ENCODE data around the gene VCPKMT. TPM values are rescaled to one million over a fixed set of nuclear protein-coding genes. Genes with fewer than 3 reads are reported as not detected.
"Not testable (repeated sequence)": the region's sequence is repeated elsewhere in the genome, so short reads cannot be mapped to it uniquely, and the experiment has no call there.

VCPKMT gene
- total RNA-seq, 2 experiments from 2014 or later, result 6.6 to 10.4 TPM

DNA sequence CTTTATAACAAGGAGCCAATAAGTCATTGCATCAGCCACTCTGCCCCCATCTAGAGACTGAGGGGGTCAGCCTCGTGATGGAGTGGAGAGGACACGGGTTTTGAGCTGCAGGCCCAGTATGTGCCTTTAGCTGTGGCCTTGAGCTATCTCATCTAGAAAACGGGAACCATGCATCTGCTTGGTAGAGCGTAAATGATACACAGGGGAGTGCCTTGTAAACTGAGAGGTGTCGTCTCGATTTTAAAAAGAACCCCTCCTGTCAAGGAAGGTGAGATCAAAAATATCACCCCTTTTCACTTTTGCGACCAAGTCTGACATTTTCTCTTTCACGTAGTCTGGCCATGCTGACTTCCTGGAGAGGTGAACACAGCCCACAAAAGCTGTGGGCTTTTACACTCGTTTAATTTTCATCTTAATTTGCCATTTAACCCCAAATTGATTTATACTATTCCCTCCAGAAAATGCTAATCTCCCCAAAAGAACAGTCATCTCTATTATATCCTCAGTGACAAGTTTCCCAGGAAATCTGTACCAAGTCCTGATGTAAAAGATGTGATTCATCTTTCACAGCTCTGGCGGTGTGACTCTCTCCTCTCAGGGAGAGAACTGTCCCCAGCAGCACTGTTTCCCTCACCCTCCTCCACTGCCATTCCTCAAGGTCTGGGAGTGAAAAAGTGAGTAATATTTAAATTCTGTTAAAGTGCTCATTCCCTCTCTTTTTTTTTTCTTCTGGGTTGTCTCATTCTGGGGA lies 30.6 kb downstream of the VCPKMT start:
- Mint-ChIP-seq H3K36me3 (ENCODE audit: low read depth) (peaks cover 5% of the 10 kb centered on the region), H3K4me1 (peaks cover 94% of the 10 kb centered on the region), H3K4me3 (peak overlapping the region; percentile 45), H3K9me3 (ENCODE audit: low read depth) (no peaks in the 10 kb centered on the region), H3K27ac (peak overlapping the region; percentile 94), H3K27me3 (no peaks in the 10 kb centered on the region)
- ChIA-PET POLR2A (interaction anchor here (0.9 to 1.7 kb wide), 9 partner anchors 24 to 233 kb away, joined by 3 to 25 read pairs (median 6); partner anchors contain the start of gene NEMF), CTCF (interaction anchor here (0.7 to 2.2 kb wide), 9 partner anchors 10 to 234 kb away, joined by 3 to 13 read pairs (median 5); partner anchors contain the start of gene NEMF)
- ATAC-seq, result peak; percentile 27
- peak; percentile 71 for DNase-seq
- intact Hi-C loops (cut with DNase I, micrococcal nuclease), result loop anchor here in 1 of 2 experiments (1.0 kb wide), 1 partner anchor 11 kb away; no protein-coding TSS in a partner anchor

DNA sequence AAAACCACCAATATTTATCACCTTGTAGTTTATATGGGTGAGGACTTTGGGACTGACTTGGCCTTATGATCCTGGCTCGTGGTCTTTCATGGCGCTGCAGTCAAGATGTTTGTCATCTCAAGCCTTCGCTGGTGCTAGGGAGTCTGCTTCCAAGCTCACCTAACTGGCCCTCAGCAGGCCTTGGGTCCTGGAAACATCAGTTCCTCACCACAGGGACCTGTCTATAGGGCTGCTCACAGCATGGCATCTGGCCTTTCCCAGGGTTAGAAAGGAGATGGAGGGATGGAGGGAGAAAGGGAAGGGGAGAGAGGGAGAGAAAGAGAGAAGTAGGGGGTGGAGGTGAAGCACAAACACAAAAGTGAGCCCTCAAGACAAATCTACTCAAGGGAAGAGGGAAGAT lies 31.7 kb downstream of the VCPKMT start:
- Mint-ChIP-seq H3K4me1 (peaks cover 88% of the 10 kb centered on the region), H3K4me3 (peak overlapping the region; percentile 6), H3K27ac (peak overlapping the region; percentile 94), H3K9me3 (ENCODE audit: low read depth) (no peaks in the 10 kb centered on the region), H3K27me3 (no peaks in the 10 kb centered on the region), H3K36me3 (ENCODE audit: low read depth) (peaks cover 5% of the 10 kb centered on the region)
- no peak for ATAC-seq
- DNase-seq, result no peak
- intact Hi-C loops (cut with DNase I, micrococcal nuclease), result no loop called here
- ChIA-PET CTCF (interaction anchor here (1.0 to 2.2 kb wide), 3 partner anchors 20 to 219 kb away, joined by 6 to 9 read pairs (median 7); no protein-coding TSS in a partner anchor), POLR2A (interaction anchor here (1.1 to 1.7 kb wide), 2 partner anchors 22 to 46 kb away, joined by 4 to 25 read pairs; no protein-coding TSS in a partner anchor)

DNA sequence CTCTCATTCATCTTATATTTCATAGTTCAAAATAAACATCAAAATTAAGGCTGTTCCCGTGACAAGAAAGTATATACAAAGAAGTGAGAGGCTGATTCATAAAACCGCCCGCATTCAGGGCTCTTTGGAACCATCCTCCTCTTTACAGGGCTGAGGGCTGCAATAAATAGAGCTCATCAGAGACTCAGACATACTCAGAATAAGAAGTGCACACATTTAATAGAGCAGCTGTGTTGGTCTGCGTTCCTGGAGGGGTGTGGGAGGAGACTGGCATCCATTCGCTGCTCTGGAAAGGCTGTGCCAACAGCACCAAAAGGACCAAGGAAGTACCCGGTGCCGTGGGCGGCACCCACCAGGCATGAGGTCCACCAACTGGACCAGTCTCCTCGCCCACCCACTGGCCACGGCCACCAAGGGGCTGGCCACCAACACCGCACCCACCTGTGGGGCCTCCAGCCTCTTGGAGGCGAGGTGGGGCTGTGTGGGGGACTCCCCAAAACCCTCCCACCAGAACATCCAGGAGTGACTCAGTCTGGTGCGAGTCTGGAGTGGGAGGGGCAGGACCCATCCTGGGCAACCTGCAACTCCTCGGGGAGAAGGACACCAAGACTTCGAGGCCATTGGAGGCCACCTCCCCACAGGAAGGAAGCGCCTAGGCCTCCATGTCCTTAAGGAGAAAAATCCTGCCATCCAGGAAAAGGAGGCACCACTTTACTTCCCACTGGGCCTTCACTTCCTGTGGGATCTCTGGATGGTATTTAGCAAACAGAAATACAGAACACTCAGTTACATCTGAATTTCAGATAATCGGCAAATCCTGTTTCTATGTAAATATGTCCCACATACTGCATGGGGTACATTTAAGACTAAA lies 32.7 kb downstream of the VCPKMT start:
- peaks cover 10% of the 10 kb centered on the region for H3K36me3 Mint-ChIP-seq (ENCODE audit: low read depth)
- peaks cover 83% of the 10 kb centered on the region for H3K4me1 Mint-ChIP-seq
- peak overlapping the region; percentile 68 for H3K4me3 Mint-ChIP-seq
- intact Hi-C loops (cut with DNase I, micrococcal nuclease), result loop anchor here (1.0 to 2.0 kb wide), 13 partner anchors 13 to 315 kb away; partner anchors contain the start of genes ARF6 (in 1 of the 2) and KLHDC2 (in 1 of the 2)
- no peaks in the 10 kb centered on the region for H3K9me3 Mint-ChIP-seq (ENCODE audit: low read depth)
- CTCF ChIA-PET, result interaction anchor here (0.6 to 3.4 kb wide), 12 partner anchors 17 to 440 kb away, joined by 3 to 32 read pairs (median 8); no protein-coding TSS in a partner anchor
- POLR2A ChIA-PET, result interaction anchor here (0.6 to 3.7 kb wide), 20 partner anchors 12 to 225 kb away, joined by 3 to 65 read pairs (median 4); no protein-coding TSS in a partner anchor
- H3K27ac Mint-ChIP-seq, result peak overlapping the region; percentile 94
- ATAC-seq, result peak; percentile 75
- H3K27me3 Mint-ChIP-seq, result no peaks in the 10 kb centered on the region
- DNase-seq, result peak; percentile 80

DNA sequence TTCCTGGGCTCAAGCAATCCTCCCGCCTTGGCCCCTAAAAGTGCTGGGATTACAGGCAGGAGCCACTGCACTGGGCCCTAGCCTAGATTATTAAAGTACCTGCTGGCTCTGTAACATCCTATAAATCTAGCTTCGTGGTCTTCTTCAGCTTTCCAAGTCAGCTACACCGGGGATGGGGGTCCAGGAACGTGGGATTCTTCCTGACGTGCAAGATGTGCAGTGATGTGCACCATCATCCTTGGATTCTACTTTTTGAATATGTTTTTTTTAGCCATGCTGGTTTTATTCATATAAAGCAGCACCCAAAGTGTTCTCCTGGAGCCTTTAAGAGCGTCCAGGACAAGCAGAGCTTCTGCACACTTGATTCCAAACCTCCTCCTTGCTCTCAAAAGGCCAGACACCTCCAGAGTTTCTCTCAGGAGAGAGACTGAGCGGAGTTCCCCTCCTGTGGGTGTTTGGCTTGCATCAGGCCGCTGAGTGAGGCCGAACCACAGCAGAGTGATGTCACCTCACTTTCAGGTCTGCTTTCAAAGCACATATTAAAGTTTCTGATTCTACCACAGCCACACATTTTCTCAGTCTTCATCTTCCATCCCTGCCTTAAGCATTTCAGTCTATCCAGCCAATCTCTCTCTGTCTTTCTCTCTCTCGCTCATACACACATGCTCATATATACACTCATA lies 33.4 kb downstream of the VCPKMT start:
- H3K36me3 Mint-ChIP-seq (ENCODE audit: low read depth), result peaks cover 11% of the 10 kb centered on the region
- ATAC-seq, result peak; percentile 80

DNA sequence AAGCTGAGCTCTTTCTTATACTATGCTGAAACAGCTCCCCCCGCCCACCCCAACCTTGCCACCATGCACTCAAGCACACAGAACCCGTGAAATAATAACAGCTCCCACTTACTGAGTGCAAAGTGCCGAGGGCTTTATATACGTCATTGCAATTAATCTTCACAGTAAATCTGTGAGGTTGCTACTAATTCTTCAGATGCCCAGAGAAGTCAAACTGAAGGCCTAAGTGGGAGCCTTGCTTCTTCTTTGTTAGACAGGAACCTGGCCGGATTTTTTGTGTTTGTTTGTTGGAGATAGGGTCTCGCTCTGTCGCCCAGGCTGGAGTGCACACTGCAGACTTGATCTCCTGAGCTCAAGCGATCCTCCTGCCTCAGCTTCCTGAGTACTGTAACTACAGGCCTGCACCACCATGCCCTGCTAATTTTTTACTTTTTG lies 34.0 kb downstream of the VCPKMT start:
- CTCF ChIA-PET, result interaction anchor here (0.6 to 3.4 kb wide), 14 partner anchors 12 to 238 kb away, joined by 3 to 32 read pairs (median 8); no protein-coding TSS in a partner anchor
- DNase-seq (peak; percentile 74), ATAC-seq (peak; percentile 8)
- POLR2A ChIA-PET, result interaction anchor here (0.6 to 3.7 kb wide), 15 partner anchors 10 to 220 kb away, joined by 3 to 65 read pairs (median 4); no protein-coding TSS in a partner anchor
- Mint-ChIP-seq H3K4me3 (peak overlapping the region; percentile 68), H3K36me3 (ENCODE audit: low read depth) (peaks cover 13% of the 10 kb centered on the region), H3K27ac (peak overlapping the region; percentile 94), H3K4me1 (peaks cover 74% of the 10 kb centered on the region), H3K9me3 (ENCODE audit: low read depth) (peaks cover 2% of the 10 kb centered on the region), H3K27me3 (no peaks in the 10 kb centered on the region)
- intact Hi-C loops (cut with DNase I, micrococcal nuclease), result loop anchor here in 1 of 2 experiments (2.0 kb wide), 1 partner anchor 220 kb away; no protein-coding TSS in a partner anchor

More for the DNA sequence above, 33.4 kb downstream of the VCPKMT start:
- no peaks in the 10 kb centered on the region for H3K27me3 Mint-ChIP-seq
- peak overlapping the region; percentile 68 for H3K4me3 Mint-ChIP-seq
- H3K9me3 Mint-ChIP-seq (ENCODE audit: low read depth), result peaks cover 2% of the 10 kb centered on the region
- intact Hi-C loops (cut with DNase I, micrococcal nuclease), result loop anchor here (1.0 to 2.0 kb wide), 13 partner anchors 13 to 315 kb away; partner anchors contain the start of genes ARF6 (in 1 of the 2) and KLHDC2 (in 1 of the 2)
- DNase-seq, result peak; percentile 93
- peak overlapping the region; percentile 94 for H3K27ac Mint-ChIP-seq
- CTCF ChIA-PET, result interaction anchor here (0.6 to 3.4 kb wide), 16 partner anchors 12 to 441 kb away, joined by 3 to 32 read pairs (median 8); partner anchors contain the start of gene NEMF
- peaks cover 77% of the 10 kb centered on the region for H3K4me1 Mint-ChIP-seq
- POLR2A ChIA-PET, result interaction anchor here (0.7 to 3.7 kb wide), 19 partner anchors 11 to 226 kb away, joined by 3 to 65 read pairs (median 5); no protein-coding TSS in a partner anchor

DNA sequence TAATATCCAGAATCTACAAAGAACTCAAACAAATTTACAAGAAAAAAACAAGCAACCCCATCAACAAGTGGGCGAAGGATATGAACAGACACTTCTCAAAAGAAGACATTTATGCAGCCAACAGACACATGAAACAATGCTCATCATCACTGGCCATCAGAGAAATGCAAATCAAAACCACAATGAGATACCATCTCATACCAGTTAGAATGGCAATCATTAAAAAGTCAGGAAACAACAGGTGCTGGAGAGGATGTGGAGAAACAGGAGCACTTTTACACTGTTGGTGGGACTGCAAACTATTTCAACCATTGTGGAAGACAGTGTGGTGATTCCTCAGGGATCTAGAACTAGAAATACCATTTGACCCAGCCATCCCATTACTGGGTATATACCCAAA lies 37.3 kb downstream of the VCPKMT start:
- DNase-seq; POLR2A ChIA-PET; H3K27ac Mint-ChIP-seq; H3K27me3 Mint-ChIP-seq; H3K4me3 Mint-ChIP-seq; CTCF ChIA-PET; H3K9me3 Mint-ChIP-seq (ENCODE audit: low read depth); ATAC-seq; intact Hi-C loops (cut with DNase I, micrococcal nuclease): not testable (repeated sequence)
- peaks cover 19% of the 10 kb centered on the region for H3K36me3 Mint-ChIP-seq (ENCODE audit: low read depth)
- peaks cover 57% of the 10 kb centered on the region for H3K4me1 Mint-ChIP-seq

DNA sequence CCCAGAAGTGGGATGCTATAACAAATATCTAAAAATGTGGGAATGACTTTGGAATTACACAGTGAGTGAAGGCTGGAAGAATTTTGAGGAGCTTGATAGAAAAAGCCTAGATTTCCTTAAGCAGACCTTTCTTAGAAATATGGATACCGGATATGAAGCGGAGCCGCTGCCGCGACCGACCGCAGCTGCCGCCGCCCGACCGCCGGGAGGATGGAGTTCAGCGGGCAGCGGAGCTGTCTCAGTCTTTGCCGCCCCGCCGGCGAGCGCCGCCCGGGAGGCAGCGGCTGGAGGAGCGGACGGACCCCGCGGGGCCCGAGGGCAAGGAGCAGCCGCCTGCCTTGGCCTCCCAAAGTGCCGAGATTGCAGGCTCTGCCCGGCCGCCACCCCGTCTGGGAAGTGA lies 42.7 kb downstream of the VCPKMT start:
- CTCF ChIA-PET; POLR2A ChIA-PET; H3K9me3 Mint-ChIP-seq (ENCODE audit: low read depth); H3K27me3 Mint-ChIP-seq; H3K4me3 Mint-ChIP-seq; H3K27ac Mint-ChIP-seq; ATAC-seq; DNase-seq; intact Hi-C loops (cut with DNase I, micrococcal nuclease): not testable (repeated sequence)
- H3K36me3 Mint-ChIP-seq (ENCODE audit: low read depth), result peaks cover 20% of the 10 kb centered on the region
- peaks cover 51% of the 10 kb centered on the region for H3K4me1 Mint-ChIP-seq

DNA sequence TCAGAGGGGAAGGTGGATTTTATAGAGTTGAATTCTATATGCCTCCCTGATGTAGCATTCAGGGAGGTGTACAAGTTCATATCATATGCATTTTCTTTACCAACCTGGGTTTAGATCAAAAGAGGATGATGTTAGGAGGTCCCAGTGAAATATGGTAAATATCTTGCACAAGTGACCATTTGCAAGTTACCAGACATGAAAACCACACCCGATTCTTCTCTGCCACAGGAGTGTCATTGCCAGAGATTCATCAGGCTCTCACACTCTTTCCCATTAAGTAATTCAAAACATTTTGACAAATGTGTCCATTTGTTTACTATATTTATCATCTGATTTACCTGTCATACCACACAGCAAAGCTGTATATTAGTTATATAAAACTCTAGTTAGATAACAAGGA lies 44.0 kb downstream of the VCPKMT start:
- Mint-ChIP-seq H3K36me3 (ENCODE audit: low read depth) (peaks cover 25% of the 10 kb centered on the region), H3K9me3 (ENCODE audit: low read depth) (peaks cover 6% of the 10 kb centered on the region), H3K27ac (no peak overlapping the region), H3K4me1 (peaks cover 58% of the 10 kb centered on the region), H3K4me3 (no peak overlapping the region), H3K27me3 (no peaks in the 10 kb centered on the region)
- no peak for ATAC-seq
- ChIA-PET CTCF (interaction anchor here (1.2 kb wide), 1 partner anchor 15 kb away, joined by 4 read pairs; no protein-coding TSS in a partner anchor), POLR2A (interaction anchor here (1.1 to 1.9 kb wide), 2 partner anchors 10 kb away, joined by 3 to 10 read pairs; no protein-coding TSS in a partner anchor)
- intact Hi-C loops (cut with DNase I, micrococcal nuclease), result no loop called here
- DNase-seq, result no peak

DNA sequence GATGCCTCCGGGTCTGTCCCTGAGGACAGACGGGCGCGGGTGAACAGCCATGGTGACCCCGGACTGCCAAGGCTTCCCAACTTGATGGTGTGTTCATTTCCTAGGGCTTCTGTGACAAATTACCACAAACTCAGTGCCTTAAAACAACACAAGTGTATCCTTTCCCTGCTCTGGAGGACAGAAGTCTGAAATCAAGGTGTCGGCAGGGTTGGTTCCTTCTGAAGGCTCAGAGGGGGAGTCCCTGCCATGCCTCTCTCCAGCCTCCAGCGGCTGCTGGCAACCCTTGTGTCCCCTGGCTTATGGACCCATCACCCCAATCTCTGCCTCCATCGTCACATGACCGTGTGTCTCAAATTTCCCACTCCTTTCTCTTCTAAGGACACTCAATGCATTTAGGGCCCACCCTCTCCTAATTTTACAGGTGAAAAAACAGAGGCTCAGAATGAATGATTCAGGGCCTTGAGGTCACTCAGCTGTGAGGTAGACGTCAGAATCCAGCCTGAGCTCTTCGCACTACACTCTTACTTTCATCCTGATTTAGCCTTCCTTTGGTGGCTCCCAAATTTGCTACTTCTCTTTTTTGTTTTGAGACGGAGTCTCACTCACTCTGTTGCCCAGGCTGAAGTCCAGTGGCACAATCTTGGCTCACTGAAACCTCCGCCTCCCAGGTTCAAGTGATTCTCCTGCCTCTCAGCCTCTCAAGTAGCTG lies 45.4 kb downstream of the VCPKMT start:
- H3K4me3 Mint-ChIP-seq, result no peak overlapping the region

More for the DNA sequence above, 45.4 kb downstream of the VCPKMT start:
- DNase-seq (no peak), ATAC-seq (no peak)
- intact Hi-C loops (cut with DNase I, micrococcal nuclease), result loop anchor here in 1 of 2 experiments (1.0 kb wide), 1 partner anchor 12 kb away; no protein-coding TSS in a partner anchor
- Mint-ChIP-seq H3K27ac (peak overlapping the region; percentile 7), H3K36me3 (ENCODE audit: low read depth) (peaks cover 28% of the 10 kb centered on the region), H3K27me3 (no peaks in the 10 kb centered on the region), H3K4me1 (peaks cover 63% of the 10 kb centered on the region), H3K9me3 (ENCODE audit: low read depth) (peaks cover 6% of the 10 kb centered on the region)
- ChIA-PET CTCF (interaction anchor here (1.3 to 2.2 kb wide), 4 partner anchors 11 to 209 kb away, joined by 3 to 14 read pairs (median 8); no protein-coding TSS in a partner anchor), POLR2A (interaction anchor here (1.0 to 1.9 kb wide), 4 partner anchors 11 to 209 kb away, joined by 4 to 10 read pairs (median 6); no protein-coding TSS in a partner anchor)
